ENCODE results near the gene CFDP1.

DNA sequence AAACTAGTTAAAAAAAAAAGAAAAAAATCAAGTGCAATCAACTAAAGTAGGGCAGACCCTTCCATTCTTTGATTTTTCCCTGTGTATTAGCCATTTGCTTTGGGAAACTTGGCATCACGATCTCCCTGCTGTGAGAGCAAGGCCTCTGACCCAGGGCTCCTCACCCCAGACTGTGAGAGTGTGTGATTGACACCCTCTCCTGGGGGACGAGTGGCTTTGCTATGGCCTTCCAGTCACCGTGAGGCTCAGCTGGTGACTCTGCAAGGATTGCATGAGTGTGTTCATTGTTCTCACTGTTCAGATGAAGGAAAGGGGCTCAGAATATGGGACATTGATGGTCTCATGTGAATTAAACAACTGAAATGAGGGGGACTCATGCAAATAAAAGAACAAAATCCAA, 112.9 kb downstream of the CFDP1 start:
- TF ChIP-seq CTCF (IDR thresholded peaks at IDR 0.05; ENCODE audit: low read depth, low read length) = no peak
- no peak for TF ChIP-seq POLR2A (IDR thresholded peaks at IDR 0.05; ENCODE audit: extremely low read depth, insufficient read length)
- TF ChIP-seq, protein P1, sequence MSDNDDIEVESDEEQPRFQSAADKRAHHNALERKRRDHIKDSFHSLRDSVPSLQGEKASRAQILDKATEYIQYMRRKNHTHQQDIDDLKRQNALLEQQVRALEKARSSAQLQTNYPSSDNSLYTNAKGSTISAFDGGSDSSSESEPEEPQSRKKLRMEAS (IDR thresholded peaks at IDR 0.05; ENCODE audit: low read depth, low read length) = no peak
